ENCODE measurements around the gene MELTF. TPM values are rescaled to one million over a fixed set of nuclear protein-coding genes. Genes with fewer than 3 reads are reported as not detected.

MELTF gene
- total and polyA plus RNA-seq, 9 of the 15 experiments (the other 6 are each of a cell fraction or from before 2014, with no cell fraction given) = 0.35 to 10.5 (median 4.5) TPM

GRCh38 chr3:196969134-196969659 is 60.4 kb downstream of the MELTF start (continued):
- TF ChIP-seq, protein P1, sequence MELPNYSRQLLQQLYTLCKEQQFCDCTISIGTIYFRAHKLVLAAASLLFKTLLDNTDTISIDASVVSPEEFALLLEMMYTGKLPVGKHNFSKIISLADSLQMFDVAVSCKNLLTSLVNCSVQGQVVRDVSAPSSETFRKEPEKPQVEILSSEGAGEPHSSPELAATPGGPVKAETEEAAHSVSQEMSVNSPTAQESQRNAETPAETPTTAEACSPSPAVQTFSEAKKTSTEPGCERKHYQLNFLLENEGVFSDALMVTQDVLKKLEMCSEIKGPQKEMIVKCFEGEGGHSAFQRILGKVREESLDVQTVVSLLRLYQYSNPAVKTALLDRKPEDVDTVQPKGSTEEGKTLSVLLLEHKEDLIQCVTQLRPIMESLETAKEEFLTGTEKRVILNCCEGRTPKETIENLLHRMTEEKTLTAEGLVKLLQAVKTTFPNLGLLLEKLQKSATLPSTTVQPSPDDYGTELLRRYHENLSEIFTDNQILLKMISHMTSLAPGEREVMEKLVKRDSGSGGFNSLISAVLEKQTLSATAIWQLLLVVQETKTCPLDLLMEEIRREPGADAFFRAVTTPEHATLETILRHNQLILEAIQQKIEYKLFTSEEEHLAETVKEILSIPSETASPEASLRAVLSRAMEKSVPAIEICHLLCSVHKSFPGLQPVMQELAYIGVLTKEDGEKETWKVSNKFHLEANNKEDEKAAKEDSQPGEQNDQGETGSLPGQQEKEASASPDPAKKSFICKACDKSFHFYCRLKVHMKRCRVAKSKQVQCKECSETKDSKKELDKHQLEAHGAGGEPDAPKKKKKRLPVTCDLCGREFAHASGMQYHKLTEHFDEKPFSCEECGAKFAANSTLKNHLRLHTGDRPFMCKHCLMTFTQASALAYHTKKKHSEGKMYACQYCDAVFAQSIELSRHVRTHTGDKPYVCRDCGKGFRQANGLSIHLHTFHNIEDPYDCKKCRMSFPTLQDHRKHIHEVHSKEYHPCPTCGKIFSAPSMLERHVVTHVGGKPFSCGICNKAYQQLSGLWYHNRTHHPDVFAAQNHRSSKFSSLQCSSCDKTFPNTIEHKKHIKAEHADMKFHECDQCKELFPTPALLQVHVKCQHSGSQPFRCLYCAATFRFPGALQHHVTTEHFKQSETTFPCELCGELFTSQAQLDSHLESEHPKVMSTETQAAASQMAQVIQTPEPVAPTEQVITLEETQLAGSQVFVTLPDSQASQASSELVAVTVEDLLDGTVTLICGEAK (IDR thresholded peaks at IDR 0.05) = 0 out of 2 replicates have a peak, but pooled peaks have one; percentile 33
- TF ChIP-seq, protein P1 (CRISPR knock-in tag; IDR thresholded peaks at IDR 0.05) = no peak
- TF ChIP-seq ETV6 (IDR thresholded peaks at IDR 0.05; ENCODE audit: borderline replicate concordance in 1 of 2, low read depth in 2 of 2, low read length in 1 of 2) (no peak), ETV6 (CRISPR knock-in tag; IDR thresholded peaks at IDR 0.05; ENCODE audit: borderline replicate concordance) (no peak), SRF (CRISPR knock-in tag; IDR thresholded peaks at IDR 0.05) (no peak), MTA1 (IDR thresholded peaks at IDR 0.05; ENCODE audit: borderline replicate concordance) (no peak), ID3 (CRISPR knock-in tag; IDR thresholded peaks at IDR 0.05) (no peak), ID3 (tag; IDR thresholded peaks at IDR 0.05) (peak; percentile 93), GTF2F1 (IDR thresholded peaks at IDR 0.05; ENCODE audit: low read depth, low read length) (no peak), NEUROD1 (IDR thresholded peaks at IDR 0.05; ENCODE audit: borderline replicate concordance, low read depth, low read length, partially characterized antibody) (no peak), EGR1 (conservative IDR thresholded peaks at IDR 0.05) (no peak), TOE1 (IDR thresholded peaks at IDR 0.05; ENCODE audit: borderline replicate concordance) (no peak), TOE1 (CRISPR knock-in tag; IDR thresholded peaks at IDR 0.05; ENCODE audit: borderline replicate concordance, low read depth) (no peak), ZNF253 (CRISPR knock-in tag; conservative IDR thresholded peaks at IDR 0.05) (no peak), HIVEP1 (CRISPR knock-in tag; IDR thresholded peaks at IDR 0.05) (0 out of 2 replicates have a peak, but pooled peaks have one; percentile 22), PRPF4 (IDR thresholded peaks at IDR 0.05; ENCODE audit: insufficient read depth, low read depth, low read length, poor library complexity, severe bottlenecking) (peak; percentile 42), TGIF2 (CRISPR knock-in tag; IDR thresholded peaks at IDR 0.05) (no peak), HOMEZ (CRISPR knock-in tag; IDR thresholded peaks at IDR 0.05) (peak; percentile 91)

Measured in K562 (cell line).